RCC 7860 (cell line): ENCODE measurements around the gene CTNND2.

Experiments
- DNase-seq: peaks from one replicate; pipeline ENCODE4 v3.0.0-alpha.2; 2015; ENCODE audit warnings: low spot score
- FAIRE-seq: peaks from 2 replicates; lab custom pipeline; 2012; peaks lifted over from hg19 to GRCh38; lab: Jason Lieb, UNC

Gene CTNND2

DNA sequence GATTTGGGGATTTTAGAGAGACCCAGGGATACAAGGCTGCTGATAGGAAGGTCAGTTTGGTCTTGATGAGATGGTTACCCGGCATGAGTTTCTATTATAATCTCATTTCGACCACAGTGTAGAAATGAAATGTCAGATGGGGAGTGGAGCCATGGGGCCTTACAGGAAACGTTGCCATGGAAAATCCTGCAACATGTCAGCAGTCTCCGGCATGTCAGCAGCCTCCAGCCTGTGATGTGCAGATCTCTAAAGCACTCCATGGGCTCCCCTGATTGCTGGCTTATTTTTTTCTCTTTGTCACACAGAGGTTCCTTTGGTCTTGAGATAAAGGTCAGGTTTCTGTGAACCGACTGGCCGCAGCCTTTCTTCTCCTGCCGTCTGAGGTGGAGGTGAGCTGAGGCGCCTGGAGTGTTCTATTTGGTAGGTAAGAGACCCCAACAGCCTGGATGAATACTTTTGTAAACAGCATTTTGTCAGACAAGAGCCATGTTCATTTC is 934.5 kb downstream of the CTNND2 start:
- no peak for DNase-seq
- no peak for FAIRE-seq

DNA sequence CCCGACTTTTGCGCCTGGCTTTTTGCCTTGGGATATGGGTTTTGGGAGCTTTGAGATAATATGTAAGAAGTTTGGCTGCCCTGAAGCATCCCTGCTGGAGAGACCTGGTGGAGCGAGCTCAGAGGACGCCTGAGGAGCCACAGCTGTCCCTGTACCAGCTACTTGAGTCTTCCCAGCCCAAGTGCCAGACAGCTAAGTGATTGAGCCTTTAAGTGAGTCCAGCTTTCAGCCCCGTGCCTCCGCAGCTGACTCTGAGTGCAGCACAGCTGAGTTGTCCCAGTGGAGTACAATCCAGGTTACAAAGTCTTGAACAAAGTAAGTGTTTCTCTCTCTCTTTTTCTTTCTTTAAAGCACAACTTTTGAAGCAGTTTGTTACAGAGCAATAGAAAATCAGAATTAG is 939.4 kb downstream of the CTNND2 start:
- FAIRE-seq (no peak), DNase-seq (no peak)

DNA sequence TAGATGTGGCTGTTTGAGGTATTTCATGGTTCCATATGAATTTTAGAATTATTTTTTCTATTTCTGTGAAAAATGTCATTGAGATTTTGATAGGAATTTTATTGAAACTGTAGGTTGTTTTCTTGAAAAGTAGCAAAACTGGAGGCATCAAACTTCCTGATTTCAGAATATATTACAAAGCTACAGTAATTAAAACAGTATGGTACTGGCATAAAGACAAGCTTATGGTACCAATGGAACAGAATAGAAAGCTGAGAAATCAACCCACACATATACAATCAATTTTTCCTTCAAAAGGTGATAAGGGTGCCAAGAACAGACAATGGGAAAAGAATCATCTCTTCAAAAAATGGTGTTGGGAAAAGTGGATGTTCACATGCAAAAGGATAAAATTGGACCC is 945.5 kb downstream of the CTNND2 start:
- FAIRE-seq (no peak), DNase-seq (no peak)

DNA sequence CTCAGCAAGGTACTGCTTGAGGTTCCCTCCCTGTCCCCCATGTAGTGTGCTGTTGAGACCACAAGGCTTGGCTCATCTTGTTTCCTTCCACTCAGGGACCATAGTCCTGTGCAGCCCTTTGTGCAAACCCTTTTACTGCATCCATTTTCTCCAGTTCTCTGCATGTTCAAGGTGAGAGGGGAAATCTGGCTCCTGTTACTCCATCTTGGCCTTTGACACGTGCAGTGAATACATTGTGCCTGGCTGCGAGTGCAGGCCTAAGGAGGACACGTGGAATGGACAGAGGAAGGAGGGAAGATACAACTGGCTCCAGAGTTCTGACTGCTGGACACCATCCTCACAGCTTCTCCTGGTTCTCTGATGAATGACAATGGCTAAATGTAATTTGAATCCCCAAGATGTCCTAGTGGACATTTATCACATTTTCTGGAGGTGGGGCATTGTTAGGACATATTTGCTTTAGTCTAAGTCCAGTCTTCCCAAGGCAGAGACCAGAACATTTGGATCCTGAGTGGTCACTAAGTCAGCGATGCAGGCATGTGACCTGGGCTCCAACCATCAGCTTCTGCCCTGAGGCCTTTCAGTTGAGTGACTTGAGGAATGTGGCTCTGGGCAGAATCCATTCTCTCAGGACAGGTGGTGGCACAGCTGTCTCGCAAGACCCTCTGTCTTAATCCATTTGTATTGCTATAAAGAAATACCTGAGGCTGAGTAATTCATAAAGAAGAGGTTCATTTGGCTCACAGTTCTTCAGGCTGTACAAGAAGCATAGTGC is 954.2 kb downstream of the CTNND2 start:
- FAIRE-seq, result no peak
- DNase-seq, result no peak

DNA sequence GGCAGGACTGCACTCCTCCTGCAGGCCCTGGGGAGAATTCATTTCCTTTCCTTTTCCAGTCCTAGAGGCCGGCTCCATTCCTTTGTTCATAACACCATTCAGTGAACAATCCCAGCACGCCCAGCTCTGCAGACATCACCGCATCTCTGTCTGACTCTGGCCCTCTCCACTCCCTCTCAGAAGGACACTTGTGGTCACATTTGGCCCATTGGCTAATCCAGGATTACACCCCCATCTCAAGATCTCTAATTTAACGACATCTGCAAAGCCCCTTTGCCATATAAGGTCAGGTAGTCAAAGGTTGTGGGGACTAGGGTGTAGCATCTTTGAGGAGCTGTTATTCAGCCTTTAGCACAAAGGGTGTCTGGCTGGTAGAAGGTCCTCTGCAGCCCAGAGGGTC is 958.2 kb downstream of the CTNND2 start:
- no peak for FAIRE-seq
- DNase-seq, result no peak

DNA sequence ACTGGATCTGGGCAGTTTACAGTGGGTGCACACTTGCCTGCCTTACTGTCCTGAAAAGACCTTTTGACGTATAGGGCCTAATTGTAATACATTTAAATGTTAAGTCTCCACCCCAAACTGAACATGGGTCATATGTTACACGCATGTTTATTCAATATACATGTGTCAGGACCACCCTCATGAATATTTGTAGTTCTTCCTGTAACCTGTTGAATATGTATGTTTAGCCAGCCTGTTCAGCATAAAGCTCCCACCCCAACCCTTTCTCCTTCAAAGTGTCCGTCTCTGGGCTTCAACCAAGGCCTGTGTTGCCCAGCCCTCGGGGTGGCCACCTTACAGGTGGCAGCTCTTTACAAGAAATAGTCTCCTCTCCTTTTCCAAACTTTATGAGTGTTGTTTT is 962.3 kb downstream of the CTNND2 start:
- FAIRE-seq, result no peak
- no peak for DNase-seq

DNA sequence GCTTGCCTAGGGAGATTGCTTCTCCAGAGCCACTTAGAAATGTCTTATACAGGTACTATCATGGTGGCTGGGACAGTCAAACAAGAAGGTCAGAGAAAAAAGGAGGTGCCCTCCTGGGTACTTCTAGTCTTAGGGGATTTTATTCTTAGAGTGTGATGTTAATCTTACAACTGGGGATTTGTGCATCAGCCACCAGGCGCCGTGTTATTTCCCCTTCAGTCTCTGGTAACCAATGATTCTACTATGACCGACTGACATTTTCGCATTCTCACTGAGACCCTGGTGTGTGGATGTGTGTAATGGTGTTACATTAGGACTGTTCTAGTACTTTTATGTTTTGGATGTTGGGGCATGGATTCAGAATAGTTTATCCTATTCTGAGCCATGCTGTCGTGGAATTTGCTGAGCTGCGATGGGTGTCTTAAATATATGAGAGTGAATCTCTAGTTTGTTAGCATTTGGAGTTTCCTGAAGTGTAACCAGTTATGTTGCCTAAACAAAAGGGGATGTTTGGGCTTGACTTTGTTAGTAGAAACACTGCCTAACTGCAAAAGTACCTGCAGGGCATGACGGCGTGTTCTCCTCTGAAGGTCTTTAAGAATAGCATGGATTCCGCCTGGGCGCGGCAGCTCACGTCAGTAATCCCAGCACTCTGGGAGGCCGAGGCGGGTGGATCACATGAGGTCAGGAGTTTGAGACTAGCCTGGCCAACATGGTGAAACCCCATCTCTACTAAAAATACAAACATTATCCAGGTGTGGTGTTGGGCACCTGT is 968.0 kb downstream of the CTNND2 start:
- no peak for FAIRE-seq
- DNase-seq, result no peak

DNA sequence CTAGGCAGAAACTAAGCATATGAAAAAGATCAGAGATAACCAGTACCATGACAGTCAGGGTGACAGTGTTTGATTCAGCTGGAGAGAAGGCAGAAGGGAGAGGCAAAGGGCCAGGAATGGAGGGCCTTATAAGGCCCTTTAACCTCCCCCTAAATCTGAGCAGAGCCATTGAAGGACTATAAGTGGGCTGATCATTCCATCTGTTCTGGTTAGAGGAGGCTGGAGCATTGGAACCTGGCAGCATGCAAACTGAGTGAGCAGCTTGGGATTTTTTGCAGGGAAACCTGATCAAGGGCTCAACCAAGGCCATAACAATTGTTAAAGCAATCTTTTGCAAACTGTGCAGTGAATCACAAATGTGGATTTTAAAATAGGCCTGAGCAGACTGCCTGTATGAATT is 968.7 kb downstream of the CTNND2 start:
- FAIRE-seq (no peak), DNase-seq (no peak)

DNA sequence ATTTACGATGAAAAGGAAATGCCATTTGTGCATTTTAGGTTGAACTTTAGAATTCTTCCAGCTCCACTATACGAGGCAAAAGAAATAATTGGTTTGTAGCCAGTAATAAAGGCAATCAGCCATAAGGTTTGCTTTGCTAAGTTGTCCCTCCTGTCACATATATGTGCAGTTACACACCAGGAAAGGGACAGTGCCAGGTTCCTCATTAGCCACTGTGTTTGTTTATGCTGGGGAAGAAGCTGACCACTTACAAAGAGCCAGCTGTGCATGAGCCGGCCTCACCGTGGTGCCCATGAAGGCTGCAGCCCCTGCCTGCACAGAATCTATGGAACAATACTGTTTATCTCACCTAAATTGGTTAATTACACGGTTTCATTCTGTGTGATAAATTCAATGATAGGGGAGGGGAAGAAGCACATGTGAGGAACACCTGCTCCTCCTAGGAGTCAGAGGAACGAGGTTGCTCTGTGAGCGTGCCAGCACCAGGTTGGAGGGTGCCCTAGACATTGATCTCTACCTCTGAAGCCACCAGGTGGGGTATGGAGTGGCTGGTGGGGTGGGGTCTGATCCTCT is 969.4 kb downstream of the CTNND2 start:
- DNase-seq (no peak), FAIRE-seq (no peak)

DNA sequence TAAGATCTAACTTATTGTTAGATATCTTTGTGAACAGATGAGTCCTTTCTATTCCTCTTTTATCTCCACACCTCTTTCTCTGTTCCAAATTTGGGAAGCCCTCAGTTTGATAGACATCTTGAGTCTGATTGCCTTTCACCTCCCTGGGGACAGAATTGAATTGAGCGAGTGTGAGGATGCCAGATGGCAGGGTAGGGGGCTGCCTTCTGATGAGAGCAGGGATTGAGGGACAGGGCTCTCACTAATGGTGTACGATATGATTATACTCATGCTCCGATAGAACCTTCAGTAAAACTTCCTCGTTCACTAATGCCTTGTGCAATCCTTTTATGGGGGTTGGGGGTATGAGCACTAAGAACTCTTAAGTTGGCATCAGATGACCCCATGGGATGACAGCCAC is 971.1 kb downstream of the CTNND2 start:
- no peak for DNase-seq
- FAIRE-seq, result no peak

DNA sequence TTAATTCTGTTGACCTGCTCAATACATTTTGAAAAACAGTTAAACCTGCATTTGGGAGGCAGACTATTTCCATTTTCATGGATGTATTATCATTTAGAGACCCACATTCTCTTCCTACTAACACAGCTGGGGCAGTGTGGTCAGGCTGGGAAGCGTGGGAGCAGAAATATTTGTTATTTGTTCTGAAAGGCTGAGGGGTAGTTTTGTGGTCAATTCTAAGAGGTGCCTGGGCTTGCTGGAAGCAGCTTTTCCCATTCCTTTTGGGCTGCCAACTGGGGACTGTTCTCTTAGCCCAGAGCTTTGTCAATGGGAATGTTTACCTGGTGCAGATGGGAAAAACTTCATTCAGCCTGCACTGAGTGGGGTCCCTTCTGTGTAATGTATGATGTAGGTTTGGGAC is 971.8 kb downstream of the CTNND2 start:
- DNase-seq (no peak), FAIRE-seq (no peak)

DNA sequence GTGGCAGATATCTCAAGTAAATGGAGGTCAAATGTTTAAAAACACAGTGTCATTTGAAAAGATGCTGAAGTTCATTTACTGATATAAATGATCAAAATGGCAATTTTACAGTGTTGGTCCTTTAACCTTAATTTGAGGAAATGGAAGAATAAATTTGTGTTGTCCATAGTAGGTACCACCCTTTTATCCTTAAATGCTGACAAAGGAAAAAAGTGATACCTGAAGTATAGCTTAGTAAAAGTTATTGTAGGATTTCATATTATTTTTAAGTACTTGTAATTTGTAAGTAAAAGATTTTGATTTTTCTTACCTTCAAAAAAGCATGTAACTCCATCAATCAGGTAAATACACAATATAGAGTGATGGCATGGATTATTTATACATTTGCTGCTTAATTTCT is 976.6 kb downstream of the CTNND2 start:
- FAIRE-seq, result no peak

DNA sequence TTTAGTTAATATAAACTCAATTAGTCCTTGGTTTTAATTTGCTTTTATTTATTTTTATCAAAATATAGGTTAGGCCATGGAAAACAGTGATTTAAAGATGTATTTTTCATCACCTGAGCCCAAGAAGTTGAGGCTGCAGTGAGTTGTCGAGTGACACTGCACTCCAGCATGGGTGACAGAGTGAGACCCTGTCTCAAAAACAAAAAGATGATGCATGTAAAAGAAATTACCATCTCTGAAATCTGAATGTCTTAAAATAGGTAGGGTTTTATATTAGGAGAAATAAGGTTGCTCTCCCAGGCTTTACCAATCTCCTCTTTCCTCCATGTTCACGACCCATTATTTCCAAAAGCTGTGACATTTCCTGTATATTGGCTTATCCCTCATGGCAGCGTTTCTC is 980.9 kb downstream of the CTNND2 start:
- FAIRE-seq (no peak), DNase-seq (no peak)

More for the DNA sequence above, 976.6 kb downstream of the CTNND2 start:
- DNase-seq, result no peak
